Daoy (cell line): Measurements from ENCODE around the gene LACTB. TPM values are rescaled to one million over a fixed set of nuclear protein-coding genes. Genes with fewer than 3 reads are reported as not detected.

Experiments
- DNase-seq: peaks from one replicate; pipeline ENCODE4 v3.0.0-alpha.2; 2015; ENCODE audit warnings: low read depth
- total RNA-seq: library from RNA; depleted of rRNA; stranded (reverse); fragments of >200 nt; shearing (Covaris generic); gene quantifications from 2 replicates; pipeline ENCODE4 v1.2.3, GENCODE V29; 2014; rRNA removed

The LACTB gene
- total RNA-seq, 1 experiment from 2014 or later, result 61.8 TPM

DNA sequence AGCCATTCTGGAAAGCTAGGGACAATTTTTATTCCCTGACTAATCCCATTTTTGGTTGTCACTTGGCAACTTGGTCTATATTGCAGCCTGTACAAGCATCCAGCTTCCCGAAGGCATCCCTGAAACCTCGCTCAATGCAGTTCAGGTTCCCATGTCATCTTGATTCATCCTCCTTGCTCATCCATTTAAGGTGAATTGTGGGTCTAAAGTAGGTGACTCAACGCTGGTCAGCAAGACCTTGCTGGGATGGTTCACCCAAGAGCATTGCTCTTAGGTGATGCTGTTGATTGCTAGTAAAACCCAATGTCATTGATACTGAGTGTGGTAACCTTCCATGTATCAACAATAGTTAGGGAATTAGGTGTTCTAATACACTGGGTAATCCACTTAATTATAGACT, 54.6 kb downstream of the LACTB start:
- peak; percentile 53 for DNase-seq

DNA sequence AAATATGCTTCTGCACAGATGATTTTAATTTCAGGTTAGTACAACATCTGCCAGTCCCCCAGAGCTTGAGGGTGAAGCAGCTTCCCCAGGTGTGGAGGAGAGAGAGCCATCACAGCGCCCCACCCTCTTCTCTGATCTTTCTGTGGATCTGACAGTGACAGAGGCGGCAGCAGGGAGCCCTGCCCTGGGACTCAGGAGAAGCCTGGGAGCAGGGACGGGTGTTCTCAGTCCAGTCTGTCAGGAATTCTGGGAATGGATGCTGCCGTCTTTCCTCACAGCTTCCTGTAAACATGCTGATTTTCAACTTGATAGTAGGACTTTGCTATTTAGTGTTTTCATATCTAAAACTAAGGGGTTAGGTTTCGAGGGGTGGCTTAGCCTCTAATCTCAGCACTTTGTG, 56.4 kb downstream of the LACTB start:
- DNase-seq, result no peak

DNA sequence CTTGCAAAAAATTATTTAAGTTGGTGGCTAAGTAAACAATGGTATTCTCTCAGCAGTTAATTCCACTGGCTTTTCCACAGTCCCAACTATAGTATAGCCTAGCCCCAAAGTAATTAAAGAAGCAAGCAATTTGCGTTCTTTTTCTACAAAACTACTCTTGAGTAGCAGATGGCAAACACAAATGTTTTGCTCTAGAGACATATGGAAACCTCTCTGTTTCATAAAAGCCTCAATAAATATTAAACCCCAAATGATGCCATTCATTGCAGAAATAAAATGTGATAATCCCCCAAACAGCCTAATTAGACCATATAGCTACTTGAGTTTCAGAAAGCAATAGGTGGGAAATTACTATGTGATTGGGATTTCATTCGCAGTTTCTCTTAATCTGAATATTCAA, 59.1 kb downstream of the LACTB start:
- no peak for DNase-seq

DNA sequence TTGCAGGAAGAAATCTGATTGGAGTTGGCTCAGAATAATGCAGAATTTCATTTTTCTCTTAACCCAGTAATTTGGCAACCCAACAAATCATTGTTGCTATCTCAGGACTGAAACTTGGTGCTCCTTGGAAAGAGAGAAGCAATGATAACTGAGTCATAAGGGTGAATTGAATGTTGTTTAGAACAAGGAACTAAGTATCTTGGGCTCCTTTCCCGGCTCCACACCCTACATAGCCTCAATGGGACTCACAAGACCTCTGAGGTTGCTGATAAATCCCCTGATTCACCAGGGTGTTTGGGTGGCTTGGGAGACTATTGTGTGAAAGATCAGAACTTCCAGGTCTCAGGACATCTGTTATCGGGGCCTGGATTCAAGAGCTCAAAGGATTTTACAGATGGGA, 60.0 kb downstream of the LACTB start:
- DNase-seq, result no peak

DNA sequence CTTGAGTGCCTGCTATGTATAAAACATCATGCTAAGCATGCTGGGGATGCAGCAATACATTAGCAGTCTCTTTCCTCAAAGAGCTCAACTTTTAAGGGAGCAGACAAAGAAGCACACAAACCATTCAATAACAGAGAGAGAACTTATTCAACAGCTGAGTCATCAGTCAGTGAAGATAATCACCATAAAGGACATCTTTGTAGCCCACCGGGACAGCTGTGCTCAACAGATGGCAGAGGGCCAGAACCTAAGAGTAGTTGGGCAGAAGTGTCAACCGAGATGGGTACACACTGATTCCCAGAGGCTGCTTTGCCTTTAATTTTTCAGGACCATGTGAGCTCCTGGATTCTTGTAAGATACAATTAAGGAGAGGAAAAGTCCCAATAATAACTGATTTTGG, 63.5 kb downstream of the LACTB start:
- DNase-seq, result peak; percentile 12

DNA sequence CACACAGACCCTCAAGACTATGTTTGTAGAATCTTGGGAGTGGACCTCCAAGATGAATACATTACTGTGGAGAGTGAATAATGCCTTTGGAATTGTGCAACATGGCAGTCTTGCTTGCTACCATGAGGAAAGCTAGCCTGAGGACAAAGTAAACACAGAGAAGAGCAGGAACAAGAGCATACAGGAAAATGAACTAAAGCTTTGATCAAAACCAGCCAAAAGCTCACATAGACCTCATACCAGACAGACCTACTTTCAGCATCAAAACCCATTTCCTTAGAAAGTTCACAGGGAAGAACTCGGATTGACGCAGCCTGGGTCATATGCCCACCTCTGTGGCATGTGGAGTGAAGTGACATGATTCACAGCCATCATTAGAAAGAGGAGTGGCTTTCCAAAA, 64.4 kb downstream of the LACTB start:
- DNase-seq, result peak; percentile 54

DNA sequence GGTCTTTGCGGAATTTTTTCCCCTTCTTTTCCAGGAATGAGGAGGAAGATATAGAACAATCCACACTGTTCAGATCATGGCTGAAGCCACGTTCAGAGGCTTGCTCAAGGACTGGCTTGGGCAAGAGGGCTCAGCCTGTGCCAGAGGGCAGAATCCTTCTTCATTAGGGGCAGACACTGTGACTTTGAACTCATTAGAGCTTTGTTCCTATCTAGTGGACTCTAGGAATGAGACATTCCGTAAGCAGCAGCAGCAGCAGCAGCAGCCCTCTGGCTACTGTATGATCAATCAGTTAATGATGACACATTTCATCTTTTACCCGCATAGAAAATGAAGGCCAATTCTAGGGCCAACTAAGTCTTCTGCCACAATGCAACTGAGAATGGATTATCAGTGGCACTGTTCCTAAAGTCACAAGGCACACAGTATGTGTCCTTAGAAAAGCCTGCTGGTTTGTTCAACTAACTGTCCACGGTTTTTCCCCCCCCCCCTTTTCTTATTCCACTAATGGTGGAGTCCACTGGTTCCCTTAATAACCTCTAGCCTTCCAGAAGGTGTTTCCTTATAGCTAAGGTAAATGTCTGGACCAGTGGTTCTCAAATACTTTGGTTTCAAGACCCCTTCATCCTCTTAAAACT, 66.0 kb downstream of the LACTB start:
- no peak for DNase-seq

DNA sequence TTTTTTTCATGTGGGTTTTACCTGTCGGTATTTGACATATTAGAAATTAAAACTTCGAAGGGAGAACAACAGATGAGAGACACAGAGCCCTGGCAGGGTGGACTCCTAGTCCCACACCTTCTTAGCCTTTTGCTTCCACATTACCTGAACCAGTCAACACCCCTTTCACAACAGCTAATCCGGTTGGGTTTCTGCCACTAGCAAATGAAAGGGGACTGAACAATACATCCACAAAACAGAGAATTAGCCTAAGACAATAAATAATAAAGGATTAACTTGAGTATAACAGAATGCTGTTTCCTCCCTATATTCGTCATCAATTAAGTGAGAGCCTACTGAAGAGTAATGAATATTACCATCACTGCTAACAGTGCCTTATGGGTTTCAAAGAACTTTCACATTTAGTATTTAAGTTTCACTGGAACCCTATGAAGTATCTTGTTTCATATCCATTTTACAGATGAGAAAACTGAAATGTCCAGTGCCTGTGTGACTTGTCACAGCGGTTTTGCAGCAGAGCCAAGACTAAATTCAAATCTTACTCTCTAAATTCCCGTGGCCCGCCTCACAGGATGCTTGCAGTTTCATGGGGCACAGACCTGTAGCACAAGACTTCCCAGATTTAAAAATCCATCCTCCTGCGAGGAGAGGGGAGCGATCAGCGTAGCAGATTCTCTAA, 66.7 kb downstream of the LACTB start:
- no peak for DNase-seq

DNA sequence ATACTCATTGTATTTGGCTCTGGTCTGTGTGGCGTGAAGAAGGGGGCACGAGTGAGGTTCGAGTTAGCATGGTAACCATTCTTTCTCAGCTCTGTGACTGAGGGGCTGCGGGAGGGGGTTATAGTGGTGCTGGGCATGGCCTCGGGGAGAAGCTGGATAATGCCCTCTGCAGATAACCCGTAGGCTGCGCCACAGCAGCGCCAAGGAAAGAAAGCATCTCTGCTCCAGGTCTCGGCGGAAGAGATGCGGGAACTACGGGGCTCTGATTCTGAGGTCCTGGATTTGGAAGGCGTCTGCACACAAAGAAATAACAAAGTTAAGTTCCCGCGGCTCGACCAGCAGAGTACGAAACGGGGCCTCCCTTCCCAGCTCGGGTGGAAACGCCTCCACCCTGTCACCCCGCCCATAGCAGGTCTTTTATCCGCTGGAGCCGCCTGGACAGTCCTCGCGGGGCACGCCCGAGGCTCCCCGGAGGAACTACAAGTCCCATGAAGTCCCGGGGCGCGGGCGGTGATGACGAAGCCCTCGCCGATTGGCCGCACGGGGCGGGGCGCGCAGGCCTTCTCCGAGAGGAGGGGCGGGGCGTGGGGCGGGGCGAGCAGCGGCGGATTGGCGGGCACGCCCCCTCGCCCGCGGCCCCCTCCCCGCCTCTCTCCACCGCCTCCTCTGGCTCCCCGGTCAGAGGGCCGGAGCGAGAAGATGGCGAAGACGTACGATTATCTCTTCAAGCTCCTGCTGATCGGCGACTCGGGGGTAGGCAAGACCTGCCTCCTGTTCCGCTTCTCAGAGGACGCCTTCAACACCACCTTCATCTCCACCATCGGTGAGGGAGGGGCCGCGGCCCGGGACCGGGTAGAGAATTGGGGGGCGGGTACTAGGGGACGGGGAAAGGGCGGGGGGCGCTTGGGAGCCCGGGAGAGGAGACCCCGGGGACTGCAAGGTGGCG, 67.5 kb downstream of the LACTB start, which contains the start of gene RAB8B:
RAB8B (plus strand) TSS at position 681 of the 946 bp plus-strand sequence; CDS start at position 700, 19 bp downstream.
- DNase-seq, result peak; percentile 97

DNA sequence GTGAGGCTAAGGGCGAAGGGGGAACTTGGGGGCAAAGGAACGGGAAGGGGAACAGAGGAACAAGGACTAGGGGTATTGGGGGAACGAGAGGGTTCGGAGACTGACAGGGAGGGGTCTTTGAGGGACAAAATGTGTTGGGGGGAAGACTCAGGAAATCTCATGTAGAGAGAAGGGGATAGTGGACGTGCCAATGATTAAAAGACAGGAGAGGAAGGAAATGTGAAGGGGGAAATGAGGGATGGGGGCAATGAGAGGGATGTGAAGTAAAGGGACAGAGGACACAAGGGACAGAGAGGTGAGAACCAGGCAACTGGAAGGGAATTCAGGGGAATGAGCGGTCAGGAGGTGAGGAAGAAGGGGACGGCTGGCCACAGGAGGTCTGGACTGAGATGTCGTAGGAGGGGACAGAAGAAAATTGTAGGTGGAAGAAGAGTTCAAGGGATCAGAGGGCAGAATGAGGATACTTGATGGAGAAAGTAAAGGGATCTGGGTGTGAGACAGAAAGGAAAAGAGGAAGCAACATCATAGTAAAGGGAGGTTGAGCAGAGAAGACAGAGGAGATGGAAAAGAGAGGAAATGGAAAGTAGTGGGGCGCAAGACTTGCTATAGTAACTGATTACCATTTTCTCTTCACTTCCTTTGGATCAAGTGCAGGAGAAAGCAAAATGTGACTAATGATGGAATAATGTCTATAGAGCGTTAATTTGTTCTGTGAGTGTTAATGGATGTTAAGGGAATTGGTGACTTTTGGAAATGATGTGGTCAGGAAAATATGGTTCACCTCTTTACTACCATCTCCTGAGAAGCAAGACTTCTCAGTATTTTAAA, 68.5 kb downstream of the LACTB start:
- DNase-seq, result peak; percentile 14

DNA sequence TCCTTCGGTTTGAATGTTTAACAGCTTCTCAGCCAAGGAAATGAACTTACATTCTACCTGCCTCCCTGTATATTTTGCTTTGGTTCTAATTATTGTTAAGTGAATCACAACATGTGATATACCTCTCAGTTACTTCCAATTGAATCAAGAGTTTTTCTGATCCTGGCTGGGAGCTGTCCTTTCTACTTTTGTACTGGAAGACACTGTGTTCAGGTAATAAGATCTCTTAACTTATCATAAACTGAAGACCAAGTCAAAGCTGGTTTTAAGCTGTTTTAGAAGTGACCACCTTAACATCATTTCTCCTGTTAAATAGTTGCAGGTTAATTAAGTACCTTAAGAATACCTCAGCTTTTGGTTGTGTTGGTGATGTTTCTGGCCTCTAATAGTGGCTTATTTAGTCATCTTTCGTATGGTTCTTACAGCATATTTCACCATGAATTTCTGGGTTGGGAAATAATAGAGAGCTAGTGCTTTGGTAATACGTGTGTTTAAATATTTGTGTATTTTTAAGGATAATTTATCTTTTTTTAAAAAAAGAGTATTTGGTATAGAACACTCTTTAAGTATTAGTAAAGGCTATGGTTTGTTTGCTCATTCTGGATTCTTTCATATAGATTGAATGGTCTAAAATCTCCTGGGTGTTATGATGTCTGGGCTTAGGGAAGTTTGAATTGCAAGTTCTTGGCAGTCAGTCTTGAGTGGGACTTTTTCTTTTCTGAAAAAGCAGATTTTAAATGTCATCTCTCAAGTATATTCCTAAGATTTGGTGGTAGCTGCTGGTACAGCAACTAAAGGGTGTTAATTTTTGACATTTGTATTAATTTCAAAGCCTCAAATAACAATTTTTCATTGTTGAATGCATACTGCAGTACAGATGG, 69.3 kb downstream of the LACTB start:
- DNase-seq, result no peak

Other genes with a start within 250 kb of the LACTB start
- 1,551 and 1,952 TPM in 2 replicates for gene TPM1, start 79.1 kb upstream of the LACTB start, total RNA-seq
- 49.6 and 59.0 TPM in 2 replicates for gene RPS27L, start 35.6 kb downstream of the LACTB start, total RNA-seq
- gene RAB8B, start 67.7 kb downstream of the LACTB start, total RNA-seq, result 28.5 and 29.4 TPM in 2 replicates
- 7.8 and 8.1 TPM in 2 replicates for gene APH1B, start 155.7 kb downstream of the LACTB start, total RNA-seq